GM23338 (cell line): ENCODE data around the gene DNAH10. TPM values are rescaled to one million over a fixed set of nuclear protein-coding genes. Genes with fewer than 3 reads are reported as not detected.

Source experiments
- ATAC-seq: fragments of 200-7000 bp; cut with Tn5 transposase; 3 replicates; pipeline ENCODE4 v1.9.1; 2020
- DNase-seq: peaks from one replicate; pipeline ENCODE4 v3.0.0-alpha.2; 2015; ENCODE audit warnings: low spot score
- H2AFZ ChIP-seq: fragments of 200-600 bp; sonication (generic); 2 replicates; pipeline ENCODE4 v1.8.0; 2016; ENCODE audit warnings: antibody characterized with exemption, mild to moderate bottlenecking, moderate library complexity
- H3F3A ChIP-seq: fragments of 200-600 bp; sonication (generic); replicated peaks from 2 replicates; pipeline ENCODE4 v1.8.0; 2017; ENCODE audit warnings: antibody characterized with exemption, mixed run types, low read depth
- H3K27ac ChIP-seq: fragments of 200-600 bp; sonication (generic); 2 replicates; pipeline ENCODE4 v1.6.1; 2016; ENCODE audit warnings: low read depth
- H3K27me3 ChIP-seq: fragments of 200-600 bp; sonication (generic); 2 replicates; pipeline ENCODE4 v1.8.0; 2016; ENCODE audit warnings: mild to moderate bottlenecking, mixed run types, moderate library complexity; ENCODE audit not compliant: insufficient read depth
- H3K36me3 ChIP-seq: fragments of 200-600 bp; sonication (generic); 2 replicates; pipeline ENCODE4 v1.8.0; 2016; ENCODE audit warnings: mild to moderate bottlenecking; ENCODE audit not compliant: insufficient read depth
- H3K4me1 ChIP-seq: fragments of 200-600 bp; sonication (generic); 2 replicates; pipeline ENCODE4 v1.8.0; 2016; ENCODE audit warnings: mild to moderate bottlenecking, moderate library complexity; ENCODE audit not compliant: insufficient read depth
- H3K4me2 ChIP-seq: fragments of 200-600 bp; sonication (generic); 2 replicates; pipeline ENCODE4 v1.7.1; 2017; ENCODE audit warnings: mixed run types
- H3K4me3 ChIP-seq: fragments of 200-600 bp; sonication (generic); 2 replicates; pipeline ENCODE4 v1.6.1; 2016; ENCODE audit warnings: mixed run types
- H3K79me2 ChIP-seq: fragments of 200-600 bp; sonication (generic); replicated peaks from 2 replicates; pipeline ENCODE4 v1.8.0; 2017; ENCODE audit warnings: mild to moderate bottlenecking; ENCODE audit not compliant: insufficient read depth
- H3K9me2 ChIP-seq: fragments of 200-600 bp; sonication (generic); 2 replicates; pipeline ENCODE4 v1.8.0; 2017; ENCODE audit not compliant: insufficient read depth
- H4K20me1 ChIP-seq: fragments of 200-600 bp; sonication (generic); replicated peaks from 2 replicates; pipeline ENCODE4 v1.8.0; 2017; ENCODE audit warnings: mild to moderate bottlenecking; ENCODE audit not compliant: insufficient read depth
- H3K27ac Mint-ChIP-seq: 2 replicates; pipeline ENCODE4 v1.8.0; 2020; ENCODE audit warnings: inconsistent platforms, mild to moderate bottlenecking, moderate library complexity, mixed read lengths
- H3K27me3 Mint-ChIP-seq: 3 replicates; pipeline ENCODE4 v1.8.0; 2022; ENCODE audit warnings: low read depth, mild to moderate bottlenecking, moderate library complexity, mixed read lengths, inconsistent platforms; ENCODE audit not compliant: insufficient read depth, poor library complexity
- H3K36me3 Mint-ChIP-seq: 3 replicates; pipeline ENCODE4 v1.8.0; 2021; ENCODE audit warnings: low read depth, mild to moderate bottlenecking, inconsistent platforms, moderate library complexity, mixed read lengths
- H3K4me1 Mint-ChIP-seq: 3 replicates; pipeline ENCODE4 v1.8.0; 2020; ENCODE audit warnings: mild to moderate bottlenecking, inconsistent platforms, mixed read lengths
- H3K4me3 Mint-ChIP-seq: 3 replicates; pipeline ENCODE4 v1.8.0; 2021; ENCODE audit warnings: moderate library complexity, mild to moderate bottlenecking, inconsistent platforms, mixed read lengths
- H3K9me3 Mint-ChIP-seq: 3 replicates; pipeline ENCODE4 v1.8.0; 2020; ENCODE audit warnings: moderate library complexity, mild to moderate bottlenecking, inconsistent platforms, mixed read lengths
- CREB1 ChIP-seq: fragments of 250-450 bp; sonication (Bioruptor Pico); IDR thresholded peaks from 2 replicates; pipeline ENCODE4 v1.5.0; 2020; ENCODE audit warnings: low read depth, mild to moderate bottlenecking, moderate library complexity
- EZH2 ChIP-seq: fragments of 200-600 bp; sonication (generic); IDR thresholded peaks from one replicate; pipeline ENCODE4 v1.8.0; 2017; ENCODE audit warnings: antibody characterized with exemption, mild to moderate bottlenecking, low read depth; ENCODE audit not compliant: unreplicated experiment
- EZH2phosphoT487 ChIP-seq: fragments of 200-600 bp; sonication (generic); IDR thresholded peaks from one replicate; pipeline ENCODE4 v1.8.1; 2018; ENCODE audit warnings: antibody characterized with exemption; ENCODE audit not compliant: unreplicated experiment
- JUNB ChIP-seq: IDR thresholded peaks from one replicate; pipeline ENCODE4 v1.6.1; 2016; ENCODE audit warnings: antibody characterized with exemption; ENCODE audit not compliant: unreplicated experiment
- NANOG ChIP-seq: IDR thresholded peaks from 2 replicates; pipeline ENCODE4 v1.6.1; 2016; ENCODE audit warnings: antibody characterized with exemption, borderline replicate concordance
- POLR2AphosphoS5 ChIP-seq: IDR thresholded peaks from 2 replicates; pipeline ENCODE4 v1.6.1; 2016; ENCODE audit warnings: antibody characterized with exemption, low read depth
- STAT1 ChIP-seq: IDR thresholded peaks from one replicate; pipeline ENCODE4 v1.6.1; 2016; ENCODE audit warnings: antibody characterized with exemption; ENCODE audit not compliant: unreplicated experiment
- ZNF114 ChIP-seq: fragments of 250-450 bp; sonication (Bioruptor Pico); IDR thresholded peaks from 2 replicates; pipeline ENCODE4 v1.5.0; 2020; ENCODE audit warnings: mild to moderate bottlenecking, moderate library complexity
- ZNF331 ChIP-seq: fragments of 250-450 bp; sonication (Bioruptor Pico); IDR thresholded peaks from 2 replicates; pipeline ENCODE4 v1.5.0; 2020; ENCODE audit warnings: low read depth, mild to moderate bottlenecking, moderate library complexity
- polyA plus RNA-seq: library from polyadenylated mRNA; unstranded; fragments of >200 nt; fragmentation: Nextera tagmentation; extraction: Ambion mirVana; gene quantifications from 2 replicates; pipeline ENCODE4 v1.2.1, GENCODE V29; 2016
- total RNA-seq: library from RNA; depleted of rRNA; stranded (reverse); fragments of >200 nt; shearing (Covaris generic); gene quantifications from 2 replicates; pipeline ENCODE4 v1.2.3, GENCODE V29; 2014
- TF ChIP-seq, protein P1 (sequence below): IDR thresholded peaks from 2 replicates; pipeline ENCODE4 v1.6.1; 2016; ENCODE audit warnings: antibody characterized with exemption
- TF ChIP-seq, protein P2 (sequence below): IDR thresholded peaks from one replicate; pipeline ENCODE4 v1.6.1; 2018; ENCODE audit warnings: antibody characterized with exemption; ENCODE audit not compliant: unreplicated experiment
- TF ChIP-seq, protein P3 (sequence below), 2 experiments: fragments of 200-600 bp in 1 of 2; sonication (generic) in 1 of 2; conservative IDR thresholded peaks; 2 replicates each; pipeline versions ENCODE4 v1.5.1 to v1.6.1; 2016 to 2017; ENCODE audit warnings: antibody characterized with exemption in 2 of 2, low read depth in 2 of 2, mild to moderate bottlenecking in 2 of 2, moderate library complexity in 1 of 2
- TF ChIP-seq, protein P4 (sequence below): fragments of 250-450 bp; sonication (Bioruptor Pico); IDR thresholded peaks from 2 replicates; pipeline ENCODE4 v1.5.0; 2020; ENCODE audit warnings: mild to moderate bottlenecking, moderate library complexity

DNAH10 gene
- total and polyA plus RNA-seq, 2 experiments from 2014 or later: 0.03 TPM

DNA sequence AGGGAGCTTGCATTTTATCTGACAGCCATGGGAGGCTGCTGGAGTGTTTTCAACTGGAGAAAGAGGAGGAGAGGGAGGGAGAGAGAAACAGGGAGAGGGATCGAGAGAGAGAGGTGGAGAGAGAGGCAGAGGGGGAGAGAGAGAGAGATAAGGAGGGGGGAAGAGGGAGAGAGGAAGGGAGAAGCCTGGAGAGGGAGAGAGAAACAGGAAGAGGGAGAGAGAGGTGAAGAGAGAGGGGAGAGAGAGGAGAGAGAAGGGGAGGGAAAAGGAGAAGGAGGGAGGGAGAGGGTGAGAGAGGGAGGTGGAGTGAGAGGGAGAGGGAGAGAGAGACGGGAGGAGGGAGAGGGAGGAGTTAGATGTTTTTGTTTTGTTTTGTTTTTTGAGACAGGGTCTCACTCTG, 45.6 kb downstream of the DNAH10 start:
- peaks cover 14% of the 10 kb centered on the region for H3K27me3 Mint-ChIP-seq
- no peak overlapping the region; the same call in 2 of the 3 replicates for H3K4me3 Mint-ChIP-seq
- Histone ChIP-seq H3K4me1 (no peaks in the 10 kb centered on the region), H3K36me3 (no peaks in the 10 kb centered on the region), H3K9me2 (no peaks in the 10 kb centered on the region), H3K4me2 (no peak overlapping the region), H4K20me1 (no peaks in the 10 kb centered on the region), H3K27ac (no peak overlapping the region), H3K4me3 (no peak overlapping the region), H3K79me2 (no peaks in the 10 kb centered on the region), H2AFZ (no peak overlapping the region), H3F3A (no peaks in the 10 kb centered on the region), H3K27me3 (no peaks in the 10 kb centered on the region)
- ATAC-seq (no peak), DNase-seq (peak; percentile 35)
- no peaks in the 10 kb centered on the region for H3K9me3 Mint-ChIP-seq
- H3K36me3 Mint-ChIP-seq: no peaks in the 10 kb centered on the region
- no peak overlapping the region for H3K27ac Mint-ChIP-seq
- H3K4me1 Mint-ChIP-seq: peaks cover 4% of the 10 kb centered on the region; the same call in 2 of the 3 replicates
- no peak for TF ChIP-seq ZNF114 (CRISPR knock-in tag)
- TF ChIP-seq EZH2phosphoT487: no peak
- TF ChIP-seq, protein P1, sequence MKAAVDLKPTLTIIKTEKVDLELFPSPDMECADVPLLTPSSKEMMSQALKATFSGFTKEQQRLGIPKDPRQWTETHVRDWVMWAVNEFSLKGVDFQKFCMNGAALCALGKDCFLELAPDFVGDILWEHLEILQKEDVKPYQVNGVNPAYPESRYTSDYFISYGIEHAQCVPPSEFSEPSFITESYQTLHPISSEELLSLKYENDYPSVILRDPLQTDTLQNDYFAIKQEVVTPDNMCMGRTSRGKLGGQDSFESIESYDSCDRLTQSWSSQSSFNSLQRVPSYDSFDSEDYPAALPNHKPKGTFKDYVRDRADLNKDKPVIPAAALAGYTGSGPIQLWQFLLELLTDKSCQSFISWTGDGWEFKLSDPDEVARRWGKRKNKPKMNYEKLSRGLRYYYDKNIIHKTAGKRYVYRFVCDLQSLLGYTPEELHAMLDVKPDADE: no peak
- no peak for TF ChIP-seq CREB1 (CRISPR knock-in tag)
- TF ChIP-seq NANOG: no peak
- TF ChIP-seq EZH2: no peak
- TF ChIP-seq, protein P2, sequence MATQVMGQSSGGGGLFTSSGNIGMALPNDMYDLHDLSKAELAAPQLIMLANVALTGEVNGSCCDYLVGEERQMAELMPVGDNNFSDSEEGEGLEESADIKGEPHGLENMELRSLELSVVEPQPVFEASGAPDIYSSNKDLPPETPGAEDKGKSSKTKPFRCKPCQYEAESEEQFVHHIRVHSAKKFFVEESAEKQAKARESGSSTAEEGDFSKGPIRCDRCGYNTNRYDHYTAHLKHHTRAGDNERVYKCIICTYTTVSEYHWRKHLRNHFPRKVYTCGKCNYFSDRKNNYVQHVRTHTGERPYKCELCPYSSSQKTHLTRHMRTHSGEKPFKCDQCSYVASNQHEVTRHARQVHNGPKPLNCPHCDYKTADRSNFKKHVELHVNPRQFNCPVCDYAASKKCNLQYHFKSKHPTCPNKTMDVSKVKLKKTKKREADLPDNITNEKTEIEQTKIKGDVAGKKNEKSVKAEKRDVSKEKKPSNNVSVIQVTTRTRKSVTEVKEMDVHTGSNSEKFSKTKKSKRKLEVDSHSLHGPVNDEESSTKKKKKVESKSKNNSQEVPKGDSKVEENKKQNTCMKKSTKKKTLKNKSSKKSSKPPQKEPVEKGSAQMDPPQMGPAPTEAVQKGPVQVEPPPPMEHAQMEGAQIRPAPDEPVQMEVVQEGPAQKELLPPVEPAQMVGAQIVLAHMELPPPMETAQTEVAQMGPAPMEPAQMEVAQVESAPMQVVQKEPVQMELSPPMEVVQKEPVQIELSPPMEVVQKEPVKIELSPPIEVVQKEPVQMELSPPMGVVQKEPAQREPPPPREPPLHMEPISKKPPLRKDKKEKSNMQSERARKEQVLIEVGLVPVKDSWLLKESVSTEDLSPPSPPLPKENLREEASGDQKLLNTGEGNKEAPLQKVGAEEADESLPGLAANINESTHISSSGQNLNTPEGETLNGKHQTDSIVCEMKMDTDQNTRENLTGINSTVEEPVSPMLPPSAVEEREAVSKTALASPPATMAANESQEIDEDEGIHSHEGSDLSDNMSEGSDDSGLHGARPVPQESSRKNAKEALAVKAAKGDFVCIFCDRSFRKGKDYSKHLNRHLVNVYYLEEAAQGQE: no peak
- TF ChIP-seq ZNF331: no peak
- TF ChIP-seq, protein P3, sequence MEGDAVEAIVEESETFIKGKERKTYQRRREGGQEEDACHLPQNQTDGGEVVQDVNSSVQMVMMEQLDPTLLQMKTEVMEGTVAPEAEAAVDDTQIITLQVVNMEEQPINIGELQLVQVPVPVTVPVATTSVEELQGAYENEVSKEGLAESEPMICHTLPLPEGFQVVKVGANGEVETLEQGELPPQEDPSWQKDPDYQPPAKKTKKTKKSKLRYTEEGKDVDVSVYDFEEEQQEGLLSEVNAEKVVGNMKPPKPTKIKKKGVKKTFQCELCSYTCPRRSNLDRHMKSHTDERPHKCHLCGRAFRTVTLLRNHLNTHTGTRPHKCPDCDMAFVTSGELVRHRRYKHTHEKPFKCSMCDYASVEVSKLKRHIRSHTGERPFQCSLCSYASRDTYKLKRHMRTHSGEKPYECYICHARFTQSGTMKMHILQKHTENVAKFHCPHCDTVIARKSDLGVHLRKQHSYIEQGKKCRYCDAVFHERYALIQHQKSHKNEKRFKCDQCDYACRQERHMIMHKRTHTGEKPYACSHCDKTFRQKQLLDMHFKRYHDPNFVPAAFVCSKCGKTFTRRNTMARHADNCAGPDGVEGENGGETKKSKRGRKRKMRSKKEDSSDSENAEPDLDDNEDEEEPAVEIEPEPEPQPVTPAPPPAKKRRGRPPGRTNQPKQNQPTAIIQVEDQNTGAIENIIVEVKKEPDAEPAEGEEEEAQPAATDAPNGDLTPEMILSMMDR (conservative IDR thresholded peaks at IDR 0.05; ENCODE audit: low read depth in 2 of 2): no peak
- no peak for TF ChIP-seq POLR2AphosphoS5
- TF ChIP-seq STAT1: no peak
- no peak for TF ChIP-seq JUNB
- TF ChIP-seq, protein P4, sequence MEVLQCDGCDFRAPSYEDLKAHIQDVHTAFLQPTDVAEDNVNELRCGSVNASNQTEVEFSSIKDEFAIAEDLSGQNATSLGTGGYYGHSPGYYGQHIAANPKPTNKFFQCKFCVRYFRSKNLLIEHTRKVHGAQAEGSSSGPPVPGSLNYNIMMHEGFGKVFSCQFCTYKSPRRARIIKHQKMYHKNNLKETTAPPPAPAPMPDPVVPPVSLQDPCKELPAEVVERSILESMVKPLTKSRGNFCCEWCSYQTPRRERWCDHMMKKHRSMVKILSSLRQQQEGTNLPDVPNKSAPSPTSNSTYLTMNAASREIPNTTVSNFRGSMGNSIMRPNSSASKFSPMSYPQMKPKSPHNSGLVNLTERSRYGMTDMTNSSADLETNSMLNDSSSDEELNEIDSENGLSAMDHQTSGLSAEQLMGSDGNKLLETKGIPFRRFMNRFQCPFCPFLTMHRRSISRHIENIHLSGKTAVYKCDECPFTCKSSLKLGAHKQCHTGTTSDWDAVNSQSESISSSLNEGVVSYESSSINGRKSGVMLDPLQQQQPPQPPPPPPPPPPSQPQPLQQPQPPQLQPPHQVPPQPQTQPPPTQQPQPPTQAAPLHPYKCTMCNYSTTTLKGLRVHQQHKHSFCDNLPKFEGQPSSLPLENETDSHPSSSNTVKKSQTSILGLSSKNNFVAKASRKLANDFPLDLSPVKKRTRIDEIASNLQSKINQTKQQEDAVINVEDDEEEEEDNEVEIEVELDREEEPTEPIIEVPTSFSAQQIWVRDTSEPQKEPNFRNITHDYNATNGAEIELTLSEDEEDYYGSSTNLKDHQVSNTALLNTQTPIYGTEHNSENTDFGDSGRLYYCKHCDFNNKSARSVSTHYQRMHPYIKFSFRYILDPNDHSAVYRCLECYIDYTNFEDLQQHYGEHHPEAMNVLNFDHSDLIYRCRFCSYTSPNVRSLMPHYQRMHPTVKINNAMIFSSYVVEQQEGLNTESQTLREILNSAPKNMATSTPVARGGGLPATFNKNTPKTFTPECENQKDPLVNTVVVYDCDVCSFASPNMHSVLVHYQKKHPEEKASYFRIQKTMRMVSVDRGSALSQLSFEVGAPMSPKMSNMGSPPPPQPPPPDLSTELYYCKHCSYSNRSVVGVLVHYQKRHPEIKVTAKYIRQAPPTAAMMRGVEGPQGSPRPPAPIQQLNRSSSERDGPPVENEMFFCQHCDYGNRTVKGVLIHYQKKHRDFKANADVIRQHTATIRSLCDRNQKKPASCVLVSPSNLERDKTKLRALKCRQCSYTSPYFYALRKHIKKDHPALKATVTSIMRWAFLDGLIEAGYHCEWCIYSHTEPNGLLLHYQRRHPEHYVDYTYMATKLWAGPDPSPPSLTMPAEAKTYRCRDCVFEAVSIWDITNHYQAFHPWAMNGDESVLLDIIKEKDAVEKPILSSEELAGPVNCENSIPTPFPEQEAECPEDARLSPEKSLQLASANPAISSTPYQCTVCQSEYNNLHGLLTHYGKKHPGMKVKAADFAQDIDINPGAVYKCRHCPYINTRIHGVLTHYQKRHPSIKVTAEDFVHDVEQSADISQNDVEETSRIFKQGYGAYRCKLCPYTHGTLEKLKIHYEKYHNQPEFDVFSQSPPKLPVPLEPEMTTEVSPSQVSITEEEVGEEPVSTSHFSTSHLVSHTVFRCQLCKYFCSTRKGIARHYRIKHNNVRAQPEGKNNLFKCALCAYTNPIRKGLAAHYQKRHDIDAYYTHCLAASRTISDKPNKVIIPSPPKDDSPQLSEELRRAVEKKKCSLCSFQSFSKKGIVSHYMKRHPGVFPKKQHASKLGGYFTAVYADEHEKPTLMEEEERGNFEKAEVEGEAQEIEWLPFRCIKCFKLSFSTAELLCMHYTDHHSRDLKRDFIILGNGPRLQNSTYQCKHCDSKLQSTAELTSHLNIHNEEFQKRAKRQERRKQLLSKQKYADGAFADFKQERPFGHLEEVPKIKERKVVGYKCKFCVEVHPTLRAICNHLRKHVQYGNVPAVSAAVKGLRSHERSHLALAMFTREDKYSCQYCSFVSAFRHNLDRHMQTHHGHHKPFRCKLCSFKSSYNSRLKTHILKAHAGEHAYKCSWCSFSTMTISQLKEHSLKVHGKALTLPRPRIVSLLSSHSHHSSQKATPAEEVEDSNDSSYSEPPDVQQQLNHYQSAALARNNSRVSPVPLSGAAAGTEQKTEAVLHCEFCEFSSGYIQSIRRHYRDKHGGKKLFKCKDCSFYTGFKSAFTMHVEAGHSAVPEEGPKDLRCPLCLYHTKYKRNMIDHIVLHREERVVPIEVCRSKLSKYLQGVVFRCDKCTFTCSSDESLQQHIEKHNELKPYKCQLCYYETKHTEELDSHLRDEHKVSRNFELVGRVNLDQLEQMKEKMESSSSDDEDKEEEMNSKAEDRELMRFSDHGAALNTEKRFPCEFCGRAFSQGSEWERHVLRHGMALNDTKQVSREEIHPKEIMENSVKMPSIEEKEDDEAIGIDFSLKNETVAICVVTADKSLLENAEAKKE: no peak
